GM23248 (cell line): Measurements from ENCODE around the gene BCL10. TPM values are rescaled to one million over a fixed set of nuclear protein-coding genes. Genes with fewer than 3 reads are reported as not detected.

Source experiments
- DNase-seq: peaks from one replicate; pipeline ENCODE4 v3.0.0-alpha.2; 2015
- H2AFZ ChIP-seq: fragments of 200-600 bp; sonication (generic); 2 replicates; pipeline ENCODE4 v1.6.1; 2016; ENCODE audit warnings: antibody characterized with exemption
- H3F3A ChIP-seq: fragments of 200-600 bp; sonication (generic); 2 replicates; pipeline ENCODE4 v1.6.1; 2016; ENCODE audit warnings: mild to moderate bottlenecking, antibody characterized with exemption, mixed run types; ENCODE audit not compliant: insufficient read depth
- H3K27ac ChIP-seq: fragments of 200-600 bp; sonication (generic); 2 replicates; pipeline ENCODE4 v1.5.1; 2016; ENCODE audit warnings: mild to moderate bottlenecking
- H3K27me3 ChIP-seq: fragments of 200-600 bp; sonication (generic); replicated peaks from 2 replicates; pipeline ENCODE4 v1.6.1; 2016; ENCODE audit warnings: mild to moderate bottlenecking; ENCODE audit not compliant: insufficient read depth
- H3K36me3 ChIP-seq: fragments of 200-600 bp; sonication (generic); 2 replicates; pipeline ENCODE4 v1.6.1; 2016; ENCODE audit warnings: low read depth, mild to moderate bottlenecking
- H3K4me1 ChIP-seq: fragments of 200-600 bp; sonication (generic); 2 replicates; pipeline ENCODE4 v1.6.1; 2016; ENCODE audit warnings: mild to moderate bottlenecking; ENCODE audit not compliant: insufficient read depth
- H3K4me2 ChIP-seq: fragments of 200-600 bp; sonication (generic); one replicate; pipeline ENCODE4 v1.6.1; 2016; ENCODE audit warnings: mild to moderate bottlenecking; ENCODE audit not compliant: unreplicated experiment
- H3K4me3 ChIP-seq: fragments of 200-600 bp; sonication (generic); 2 replicates; pipeline ENCODE4 v1.5.1; 2016; ENCODE audit warnings: mild to moderate bottlenecking
- H3K79me2 ChIP-seq: fragments of 200-600 bp; sonication (generic); 2 replicates; pipeline ENCODE4 v1.6.1; 2016; ENCODE audit warnings: mild to moderate bottlenecking; ENCODE audit not compliant: insufficient read depth
- H3K9ac ChIP-seq: fragments of 200-600 bp; sonication (generic); 2 replicates; pipeline ENCODE4 v1.6.1; 2016; ENCODE audit warnings: mild to moderate bottlenecking
- H3K9me2 ChIP-seq: fragments of 200-600 bp; sonication (generic); 2 replicates; pipeline ENCODE4 v1.6.1; 2016; ENCODE audit warnings: mixed run types, mild to moderate bottlenecking, moderate library complexity; ENCODE audit not compliant: insufficient read depth
- H3K9me3 ChIP-seq: fragments of 200-600 bp; sonication (generic); one replicate; pipeline ENCODE4 v1.6.1; 2017; ENCODE audit warnings: low read depth
- H4K20me1 ChIP-seq: fragments of 200-600 bp; sonication (generic); 2 replicates; pipeline ENCODE4 v1.6.0; 2016; ENCODE audit not compliant: insufficient read depth
- EZH2 ChIP-seq: fragments of 200-600 bp; sonication (generic); IDR thresholded peaks from 2 replicates; pipeline ENCODE4 v1.6.1; 2018; ENCODE audit warnings: antibody characterized with exemption, mild to moderate bottlenecking; ENCODE audit not compliant: insufficient read depth, poor library complexity, severe bottlenecking
- EZH2phosphoT487 ChIP-seq: fragments of 200-600 bp; sonication (generic); IDR thresholded peaks from 2 replicates; pipeline ENCODE4 v1.6.1; 2018; ENCODE audit warnings: antibody characterized with exemption, moderate library complexity, mild to moderate bottlenecking, low read depth; ENCODE audit not compliant: insufficient read depth
- WGBS, 2 experiments: methylation state at CpG; one replicate each; pipeline ENCODE4 v1.1.6; 2015 to 2017; ENCODE audit warnings: low lambda C conversion rate in 2 of 2, low coverage in 1 of 2; ENCODE audit errors: missing lambda C conversion rate in 2 of 2; 5-methylcytosine and 5-hydroxymethylcytosine counted together
- in situ Hi-C: fragments of 300-500 bp; cut with MboI; formaldehyde crosslinking; loops from 2 replicates; pipeline ENCODE4 v1.15.0; 2020
- polyA plus RNA-seq: library from polyadenylated mRNA; unstranded; fragments of >200 nt; fragmentation: Nextera tagmentation; extraction: Ambion mirVana; gene quantifications from 2 replicates; pipeline ENCODE4 v1.2.1, GENCODE V29; 2016
- total RNA-seq: library from RNA; depleted of rRNA; stranded (reverse); fragments of >200 nt; shearing (Covaris generic); gene quantifications from 2 replicates; pipeline ENCODE4 v1.2.3, GENCODE V29; 2014

The BCL10 gene
- total and polyA plus RNA-seq, 2 experiments from 2014 or later = 51.4 to 70.7 TPM

- Histone ChIP-seq H3K4me1 (peaks cover 11% of the 10 kb centered on the region), H3K9me3 (no peaks in the 10 kb centered on the region), H3K9me2 (no peaks in the 10 kb centered on the region), H3F3A (peaks cover 21% of the 10 kb centered on the region), H3K4me2 (no peak overlapping the region), H3K4me3 (no peak overlapping the region), H3K36me3 (no peaks in the 10 kb centered on the region), H3K9ac (no peak overlapping the region), H3K27ac (no peak overlapping the region), H4K20me1 (no peaks in the 10 kb centered on the region), H2AFZ (no peak overlapping the region), H3K27me3 (no peaks in the 10 kb centered on the region), H3K79me2 (no peaks in the 10 kb centered on the region)
- 73 to 88% methylated on average over 1 of the region's 1 CpG for WGBS, 2 experiments
- in situ Hi-C loops = no loop called here
- DNase-seq = no peak
- no peak for TF ChIP-seq EZH2phosphoT487
- TF ChIP-seq EZH2 = no peak
Observed at GRCh38 chr1:85282424-85282823, 6.0 kb upstream of the BCL10 start.

DNA sequence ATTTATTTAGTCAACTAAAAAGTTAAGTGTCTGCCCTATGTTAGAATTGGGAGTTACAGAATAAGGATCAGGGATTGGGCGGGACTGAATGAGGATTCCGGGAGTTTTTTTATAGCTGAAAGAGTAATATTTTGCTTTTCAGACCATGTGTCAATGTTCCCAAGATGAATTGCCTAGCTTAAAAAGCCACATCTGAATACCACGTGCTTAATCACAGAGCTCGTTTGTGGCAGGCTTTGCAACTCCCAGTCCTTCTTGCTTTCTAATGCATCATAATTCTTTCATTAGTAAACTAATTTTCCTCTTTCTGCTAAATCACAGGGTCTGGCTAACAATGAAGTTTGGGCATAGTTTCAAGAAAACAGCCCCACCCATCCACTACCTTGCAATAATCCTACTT is 4.2 kb upstream of the BCL10 start:
- no peak for DNase-seq
- Histone ChIP-seq H4K20me1 (no peaks in the 10 kb centered on the region), H2AFZ (no peak overlapping the region), H3K9ac (no peak overlapping the region), H3K9me3 (no peaks in the 10 kb centered on the region), H3K79me2 (peaks cover 5% of the 10 kb centered on the region), H3K4me3 (no peak overlapping the region), H3F3A (peaks cover 25% of the 10 kb centered on the region), H3K27ac (no peak overlapping the region), H3K27me3 (no peaks in the 10 kb centered on the region), H3K9me2 (no peaks in the 10 kb centered on the region), H3K4me2 (no peak overlapping the region), H3K4me1 (peaks cover 15% of the 10 kb centered on the region), H3K36me3 (no peaks in the 10 kb centered on the region)
- in situ Hi-C loops = no loop called here
- WGBS, 2 experiments = 26 to 31% methylated on average over 4 of the region's 4 CpGs
- TF ChIP-seq EZH2phosphoT487 (no peak), EZH2 (no peak)

DNA sequence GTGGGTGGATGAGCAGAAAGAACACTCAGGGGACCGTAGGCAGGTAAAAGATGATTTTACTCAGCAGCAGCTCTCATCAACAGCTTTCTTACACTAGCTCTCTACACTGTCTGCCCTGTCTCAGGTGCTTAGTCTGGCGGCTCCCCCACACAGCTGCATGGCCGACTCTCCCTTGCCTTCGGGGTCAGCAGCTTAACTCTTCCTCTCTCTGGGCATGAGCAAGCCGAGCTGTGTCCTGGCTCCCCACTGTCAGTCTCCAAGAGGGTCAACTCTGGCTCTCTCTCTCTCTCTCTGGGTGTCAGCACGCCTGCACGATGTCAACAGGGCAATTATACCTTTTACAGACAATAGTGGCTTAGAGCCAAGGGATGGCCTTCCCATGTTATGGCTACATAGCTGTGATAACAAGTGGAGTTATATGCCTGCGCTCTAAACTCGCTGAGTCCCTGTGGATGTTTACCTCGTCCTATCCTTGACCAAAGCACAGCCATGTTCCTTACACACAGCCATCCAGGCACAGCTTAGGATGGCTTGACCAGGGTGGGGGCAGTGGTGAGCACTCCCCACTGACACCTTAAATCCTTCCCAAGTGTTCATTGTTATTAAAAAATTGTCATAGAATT is 3.1 kb upstream of the BCL10 start:
- Histone ChIP-seq H3K79me2 (peaks cover 16% of the 10 kb centered on the region), H3K27ac (peak overlapping the region; percentile 75), H4K20me1 (0 out of 2 replicates have a peak, but pooled peaks cover 4% of the 10 kb centered on the region), H3K9me3 (no peaks in the 10 kb centered on the region), H3K4me1 (peaks cover 20% of the 10 kb centered on the region), H3F3A (peaks cover 36% of the 10 kb centered on the region), H3K27me3 (no peaks in the 10 kb centered on the region), H3K36me3 (no peaks in the 10 kb centered on the region), H3K4me3 (peak overlapping the region; percentile 60), H3K9me2 (no peaks in the 10 kb centered on the region), H3K4me2 (peak overlapping the region; percentile 86), H2AFZ (peak overlapping the region; percentile 56), H3K9ac (peak overlapping the region; percentile 51)
- 85 to 87% methylated on average over 9 to 10 of the region's 10 CpGs for WGBS, 2 experiments
- DNase-seq = no peak
- TF ChIP-seq EZH2 (no peak), EZH2phosphoT487 (no peak)
- in situ Hi-C loops = no loop called here

DNA sequence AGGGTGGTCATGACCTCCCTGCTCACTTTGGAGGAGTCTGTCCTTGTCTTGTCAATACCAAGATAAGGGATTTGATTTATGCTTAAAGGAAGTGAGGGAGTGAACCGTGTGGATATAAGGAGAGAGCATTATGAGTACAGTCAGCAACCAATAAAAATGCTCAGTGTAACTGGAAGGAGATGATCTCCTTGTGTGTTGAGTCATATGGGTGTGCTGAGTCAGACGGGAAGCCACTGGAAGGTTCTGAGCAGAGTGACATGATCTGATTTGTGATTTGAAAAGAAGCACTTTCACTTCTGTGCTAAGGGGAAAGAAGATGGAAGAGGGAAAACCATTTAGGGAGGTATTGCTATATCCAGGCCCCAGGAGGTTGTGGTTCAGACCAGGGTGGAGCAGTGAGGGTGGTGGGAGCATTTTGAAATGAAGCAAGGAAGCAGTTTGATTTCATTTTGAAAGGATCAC is 2.5 kb upstream of the BCL10 start:
- Histone ChIP-seq H3K9me2 (no peaks in the 10 kb centered on the region), H3K36me3 (no peaks in the 10 kb centered on the region), H2AFZ (peak overlapping the region; percentile 56), H3K4me2 (peak overlapping the region; percentile 86), H3K4me3 (peak overlapping the region; percentile 60), H3K27me3 (no peaks in the 10 kb centered on the region), H3F3A (peaks cover 39% of the 10 kb centered on the region), H3K27ac (peak overlapping the region; percentile 75), H3K79me2 (peaks cover 23% of the 10 kb centered on the region), H3K9ac (peak overlapping the region; percentile 51), H4K20me1 (0 out of 2 replicates have a peak, but pooled peaks cover 4% of the 10 kb centered on the region), H3K4me1 (peaks cover 27% of the 10 kb centered on the region), H3K9me3 (no peaks in the 10 kb centered on the region)
- in situ Hi-C loops = no loop called here
- TF ChIP-seq EZH2 = no peak
- TF ChIP-seq EZH2phosphoT487 = no peak
- DNase-seq = peak; percentile 95
- WGBS, 2 experiments = 0 to 7% methylated on average over 2 of the region's 2 CpGs
